ENCODE results near the gene MAD1L1. TPM values are rescaled to one million over a fixed set of nuclear protein-coding genes. Genes with fewer than 3 reads are reported as not detected.

MAD1L1 gene
- total and polyA plus RNA-seq, 2 of the 8 experiments (the other 6 are each of a cell fraction or from before 2014, with no cell fraction given), result 40.4 to 44.6 TPM

DNA sequence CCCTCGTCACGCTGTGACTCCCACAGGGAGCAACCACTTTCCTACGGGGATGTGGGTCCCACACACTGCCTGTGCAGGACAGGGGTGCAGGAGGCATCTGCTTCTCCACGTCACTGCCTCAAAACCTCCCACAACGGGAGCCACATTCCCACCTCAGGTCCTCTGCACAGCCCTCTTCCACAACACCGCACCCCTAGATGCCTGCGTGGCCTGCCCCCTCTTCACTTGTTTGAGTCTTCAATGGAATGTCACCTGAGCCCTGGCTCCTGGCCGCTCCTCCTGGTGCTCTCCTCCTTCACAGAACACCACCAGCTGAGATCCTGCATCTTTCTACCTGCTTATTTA is 73.6 kb downstream of the MAD1L1 start (continued):
- TF ChIP-seq BCL11A (IDR thresholded peaks at IDR 0.05; ENCODE audit: low read depth in 2 of 2, low read length in 2 of 2), result no peak
- no peak for TF ChIP-seq TCF12 (IDR thresholded peaks at IDR 0.05; ENCODE audit: low read depth, low read length)
- no peak for TF ChIP-seq SIRT6 (IDR thresholded peaks at IDR 0.05; ENCODE audit: low read length)
- TF ChIP-seq GTF2F1 (IDR thresholded peaks at IDR 0.05; ENCODE audit: borderline replicate concordance, low read depth, low read length), result no peak
- no peak for TF ChIP-seq HDAC2 (IDR thresholded peaks at IDR 0.05; ENCODE audit: borderline replicate concordance in 1 of 2, low read depth in 2 of 2, low read length in 2 of 2)
- TF ChIP-seq CEBPB (IDR thresholded peaks at IDR 0.05; ENCODE audit: low read depth, low read length), result no peak
- no peak for TF ChIP-seq NRF1 (IDR thresholded peaks at IDR 0.05; ENCODE audit: low read depth, low read length)
